Activated T-cell treated with anti-CD3 and anti-CD28 coated beads, Interleukin-2, amount 50 U/mL, for 72 hours (primary cell): ENCODE results near the gene GLI3. TPM values are rescaled to one million over a fixed set of nuclear protein-coding genes. Genes with fewer than 3 reads are reported as not detected.

Experiments used
- ATAC-seq, 2 donors: fragments of 150-1000 bp; cut with Tn5 transposase; replicated peaks in 1 of 2; 2 replicates each; pipeline ENCODE4 v1.10.0; 2021; ENCODE audit warnings: moderate library complexity in 2 of 2, mild to moderate bottlenecking in 1 of 2
- DNase-seq, 2 donors: peaks; one replicate each; pipeline ENCODE4 v3.0.0; 2021 to 2022; ENCODE audit warnings: mixed read lengths in 1 of 2
- H3K27ac Mint-ChIP-seq: one replicate; pipeline ENCODE4 v1.8.0; 2022; ENCODE audit warnings: mild to moderate bottlenecking, moderate library complexity, mixed read lengths
- H3K27me3 Mint-ChIP-seq: one replicate; pipeline ENCODE4 v1.8.0; 2022; ENCODE audit warnings: low read depth, mixed read lengths
- H3K36me3 Mint-ChIP-seq, 2 donors: one replicate each; pipeline ENCODE4 v1.8.0; 2022; ENCODE audit warnings: mixed read lengths in 2 of 2, mild to moderate bottlenecking in 1 of 2; ENCODE audit not compliant: insufficient read depth in 2 of 2
- H3K4me1 Mint-ChIP-seq: one replicate; pipeline ENCODE4 v1.8.0; 2022; ENCODE audit warnings: low read depth, mixed read lengths
- H3K4me3 Mint-ChIP-seq, 2 donors: one replicate each; pipeline ENCODE4 v1.8.0; 2022; ENCODE audit warnings: mild to moderate bottlenecking in 2 of 2, mixed read lengths in 2 of 2, moderate library complexity in 2 of 2
- H3K9me3 Mint-ChIP-seq, 2 donors: one replicate each; pipeline ENCODE4 v1.8.0; 2022; ENCODE audit warnings: mixed read lengths in 2 of 2
- total RNA-seq, 2 donors: library from RNA; stranded (reverse); gene quantifications; one replicate each; pipeline ENCODE4 v1.2.3, GENCODE V29; 2022

The GLI3 gene
- total RNA-seq, 2 donors from 2014 or later = 0.29 to 0.51 TPM

DNA sequence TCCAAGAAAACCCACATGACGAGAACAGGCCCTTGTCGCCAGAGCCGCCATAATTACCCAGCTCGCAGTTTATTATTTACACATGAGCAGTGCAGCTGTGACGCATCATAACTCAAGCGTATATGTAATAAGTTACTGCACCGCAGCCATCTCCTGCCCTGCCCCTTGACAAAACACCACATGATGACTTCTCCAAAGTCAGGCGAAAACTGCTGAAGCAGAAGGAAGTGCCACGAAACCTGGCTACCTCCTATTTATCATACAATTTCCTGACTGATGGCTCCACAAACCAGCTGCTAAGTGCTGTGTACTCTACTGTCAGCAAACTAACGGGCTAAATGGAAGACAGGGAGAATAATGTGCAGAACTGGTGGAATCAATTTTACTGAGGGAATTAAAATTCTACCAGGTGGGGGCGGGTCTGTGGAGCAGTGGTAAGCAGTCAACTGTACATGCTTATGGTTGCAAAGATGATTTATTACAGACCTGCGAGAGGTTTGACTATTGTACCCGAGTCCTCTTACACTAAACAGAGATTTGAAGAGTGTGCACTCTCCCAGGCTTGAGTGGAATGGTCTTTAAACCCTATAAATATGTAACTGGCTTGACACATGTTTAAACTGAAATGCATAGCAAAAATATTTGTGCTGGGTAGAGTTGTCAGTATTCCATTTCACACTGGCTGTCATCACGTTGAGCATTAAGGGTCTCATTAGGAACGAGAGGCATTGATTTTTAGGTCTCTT is 156.0 kb downstream of the GLI3 start:
- no peaks in the 10 kb centered on the region for H3K4me1 Mint-ChIP-seq
- no peak overlapping the region for H3K4me3 Mint-ChIP-seq
- H3K36me3 Mint-ChIP-seq = no peaks in the 10 kb centered on the region
- H3K27ac Mint-ChIP-seq = no peak overlapping the region
- peaks cover 5% of the 10 kb centered on the region for H3K27me3 Mint-ChIP-seq
- H3K9me3 Mint-ChIP-seq = no peaks in the 10 kb centered on the region
- DNase-seq = no peak
- ATAC-seq = no peak

DNA sequence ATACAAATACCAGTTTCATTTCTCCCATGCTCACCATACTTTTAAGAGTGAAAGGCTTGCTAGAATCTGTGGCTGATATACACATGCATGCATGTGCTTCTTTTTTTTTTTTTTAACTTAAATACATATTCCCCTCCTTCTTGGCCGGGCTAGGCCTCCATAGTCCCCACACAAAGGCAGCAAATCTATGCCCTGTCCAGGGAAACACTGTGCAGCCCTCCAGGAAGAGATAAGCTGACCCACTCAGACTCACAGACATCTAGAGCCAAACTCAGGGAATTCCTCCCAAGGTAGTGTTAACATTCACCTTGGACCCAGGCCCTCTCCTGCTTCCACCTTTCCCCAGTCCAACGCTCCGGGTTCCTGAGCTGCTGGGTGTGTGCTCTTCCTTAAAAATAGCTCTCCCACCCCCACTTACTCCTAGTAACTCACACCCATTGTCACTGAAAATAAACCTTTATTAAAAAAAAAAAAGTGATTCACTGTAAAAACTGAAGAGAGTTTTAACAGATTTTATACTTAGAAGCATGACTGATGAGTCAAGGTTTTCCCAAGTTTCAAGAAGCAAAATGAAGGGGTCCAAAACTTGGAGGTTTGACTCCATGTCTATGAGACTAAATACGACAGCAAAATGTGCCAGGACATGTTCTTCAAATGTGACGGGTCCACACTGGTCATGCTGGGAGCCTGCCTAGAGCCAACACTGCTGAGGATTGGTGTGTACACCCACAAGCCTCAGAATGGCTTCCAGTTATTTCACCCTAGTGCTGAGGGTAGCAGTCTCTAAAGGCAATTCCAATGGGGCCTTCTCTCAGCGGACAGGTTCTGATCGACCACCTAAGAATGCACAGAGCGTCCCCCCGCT is 159.5 kb downstream of the GLI3 start:
- Mint-ChIP-seq H3K4me1 (no peaks in the 10 kb centered on the region), H3K4me3 (no peak overlapping the region), H3K36me3 (no peaks in the 10 kb centered on the region), H3K27ac (no peak overlapping the region), H3K9me3 (no peaks in the 10 kb centered on the region), H3K27me3 (peaks cover 5% of the 10 kb centered on the region)
- no peak for DNase-seq
- no peak for ATAC-seq

DNA sequence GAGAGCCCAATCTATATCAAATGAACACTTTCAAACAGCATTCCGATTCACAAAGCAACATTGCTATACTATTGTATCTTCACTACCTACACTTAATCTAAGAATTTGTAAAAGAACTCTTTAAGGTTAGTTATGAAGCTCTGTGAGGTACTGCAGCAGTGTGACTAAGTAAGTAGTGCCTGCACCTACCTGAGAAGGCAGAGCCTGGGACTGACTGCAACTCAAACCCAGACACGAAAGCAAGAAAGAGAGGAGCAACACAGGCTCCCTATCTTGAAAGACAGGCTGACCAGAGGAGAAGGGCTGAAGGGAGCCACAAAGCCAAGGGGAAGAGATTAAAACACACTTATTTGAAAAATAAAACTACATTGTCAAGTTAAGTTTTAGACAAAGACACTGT is 160.1 kb downstream of the GLI3 start:
- Mint-ChIP-seq H3K27ac (no peak overlapping the region), H3K4me3 (no peak overlapping the region), H3K9me3 (no peaks in the 10 kb centered on the region), H3K36me3 (no peaks in the 10 kb centered on the region), H3K27me3 (peaks cover 5% of the 10 kb centered on the region), H3K4me1 (no peaks in the 10 kb centered on the region)
- ATAC-seq = no peak
- DNase-seq = no peak

DNA sequence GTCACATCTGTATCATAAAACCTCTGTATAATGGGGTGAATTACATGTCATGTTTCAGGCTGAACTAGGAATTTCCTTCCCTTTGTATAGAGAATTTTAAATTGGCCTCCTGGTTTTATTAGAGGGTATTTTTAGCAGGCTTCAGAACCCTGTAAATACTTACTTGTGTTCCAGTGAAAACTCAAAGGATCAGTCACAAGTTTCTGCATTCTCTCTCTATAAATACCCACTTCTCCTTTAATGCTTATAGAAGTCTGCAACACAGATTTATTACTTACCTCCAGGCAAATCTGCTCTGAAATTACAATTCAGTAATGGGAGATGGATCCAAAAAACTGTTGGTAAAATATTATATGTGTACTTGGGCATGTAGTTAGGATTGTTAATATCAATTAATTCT is 161.6 kb downstream of the GLI3 start:
- H3K4me3 Mint-ChIP-seq = no peak overlapping the region

DNA sequence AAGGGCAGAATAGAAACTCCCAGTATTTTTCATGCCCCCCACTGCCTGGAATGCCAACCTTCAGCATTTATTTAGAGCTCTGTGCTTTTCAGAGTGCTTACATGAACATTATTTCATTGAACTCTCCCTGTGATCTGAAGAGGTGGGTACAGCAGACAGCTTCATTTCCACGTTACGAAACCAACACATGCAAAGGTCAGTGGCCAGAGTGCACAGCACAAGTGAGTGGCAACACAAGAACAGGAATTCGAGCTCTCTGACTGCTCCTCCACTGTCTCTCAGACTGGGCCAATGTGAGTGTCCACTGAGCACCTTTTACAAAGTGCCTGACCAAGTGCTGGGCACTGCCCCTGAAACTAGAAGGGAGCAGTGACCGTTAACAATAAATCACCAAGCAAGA is 162.9 kb downstream of the GLI3 start:
- ATAC-seq = no peak
- H3K27ac Mint-ChIP-seq = no peak overlapping the region
- no peak for DNase-seq
- H3K4me3 Mint-ChIP-seq = no peak overlapping the region
- no peaks in the 10 kb centered on the region for H3K27me3 Mint-ChIP-seq
- no peaks in the 10 kb centered on the region for H3K9me3 Mint-ChIP-seq
- H3K36me3 Mint-ChIP-seq = no peaks in the 10 kb centered on the region
- no peaks in the 10 kb centered on the region for H3K4me1 Mint-ChIP-seq

More for the DNA sequence above, 161.6 kb downstream of the GLI3 start:
- peaks cover 5% of the 10 kb centered on the region for H3K27me3 Mint-ChIP-seq
- ATAC-seq (no peak), DNase-seq (no peak)
- no peaks in the 10 kb centered on the region for H3K9me3 Mint-ChIP-seq
- H3K27ac Mint-ChIP-seq = no peak overlapping the region
- H3K36me3 Mint-ChIP-seq = no peaks in the 10 kb centered on the region
- no peaks in the 10 kb centered on the region for H3K4me1 Mint-ChIP-seq

DNA sequence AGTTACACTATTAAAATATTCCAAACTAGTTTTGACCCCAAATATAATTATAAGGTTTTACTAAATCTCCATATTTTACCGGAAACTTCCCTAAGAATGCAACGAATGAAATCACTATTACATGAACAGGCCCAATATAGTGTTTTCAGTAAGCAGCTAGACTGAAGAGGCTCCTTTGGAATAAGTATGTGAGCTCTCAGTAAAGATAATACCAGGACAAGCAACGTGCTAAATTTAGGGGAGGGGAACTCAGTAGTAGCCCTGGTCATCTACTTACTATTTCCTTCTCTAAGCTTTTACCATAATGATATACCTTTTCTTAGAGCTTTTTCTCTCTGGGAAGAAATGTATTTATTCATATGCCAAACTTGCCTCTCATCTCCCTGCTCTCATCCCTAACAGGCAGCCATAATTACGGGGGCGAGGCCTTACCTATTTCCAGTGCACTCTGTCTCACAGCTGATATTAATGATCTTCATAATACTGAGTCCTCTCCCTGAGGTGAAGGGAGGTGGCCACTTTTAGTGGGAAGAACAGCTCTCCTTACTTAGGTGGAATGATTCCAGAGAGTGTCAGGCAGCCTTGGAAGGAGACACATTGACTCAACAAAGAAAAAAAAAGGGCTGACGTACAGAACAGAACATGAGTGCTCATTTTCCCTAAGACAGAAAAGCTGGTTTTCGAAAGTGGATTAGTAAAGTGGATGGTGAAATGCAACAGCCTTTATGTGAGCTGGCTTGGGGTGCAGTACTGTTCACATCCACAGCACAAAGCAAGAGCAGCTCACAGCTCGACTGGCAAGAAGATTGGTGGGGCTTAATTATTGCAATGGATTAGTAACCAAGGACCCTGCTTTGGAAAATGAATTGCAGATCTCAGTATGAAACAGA is 165.4 kb downstream of the GLI3 start:
- no peaks in the 10 kb centered on the region for H3K36me3 Mint-ChIP-seq
- H3K9me3 Mint-ChIP-seq = no peaks in the 10 kb centered on the region
- no peak overlapping the region for H3K4me3 Mint-ChIP-seq
- no peak for ATAC-seq
- H3K4me1 Mint-ChIP-seq = no peaks in the 10 kb centered on the region
- no peaks in the 10 kb centered on the region for H3K27me3 Mint-ChIP-seq
- no peak overlapping the region for H3K27ac Mint-ChIP-seq
- no peak for DNase-seq

DNA sequence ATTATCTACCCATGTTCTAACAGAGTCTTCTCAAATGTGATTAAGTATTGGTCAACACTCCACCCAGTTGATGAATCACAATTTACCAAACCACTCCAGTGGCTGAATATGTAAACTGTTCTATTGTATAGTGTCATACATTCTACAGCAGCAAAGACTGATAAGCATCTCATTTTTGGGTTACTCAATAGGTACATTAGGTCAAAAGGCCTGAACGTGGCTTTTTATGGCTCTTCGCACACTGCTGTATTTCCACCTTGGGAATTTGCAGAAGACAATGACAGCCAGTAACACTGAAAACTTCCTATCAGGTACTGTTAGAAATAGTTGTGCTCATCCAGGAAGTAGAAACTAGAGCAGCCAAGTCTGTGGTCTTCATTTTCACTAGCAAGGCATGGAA is 166.9 kb downstream of the GLI3 start:
- no peak overlapping the region for H3K27ac Mint-ChIP-seq
- ATAC-seq (no peak), DNase-seq (no peak)
- no peaks in the 10 kb centered on the region for H3K4me1 Mint-ChIP-seq
- H3K36me3 Mint-ChIP-seq = no peaks in the 10 kb centered on the region
- no peaks in the 10 kb centered on the region for H3K9me3 Mint-ChIP-seq
- H3K4me3 Mint-ChIP-seq = no peak overlapping the region
- H3K27me3 Mint-ChIP-seq = no peaks in the 10 kb centered on the region

DNA sequence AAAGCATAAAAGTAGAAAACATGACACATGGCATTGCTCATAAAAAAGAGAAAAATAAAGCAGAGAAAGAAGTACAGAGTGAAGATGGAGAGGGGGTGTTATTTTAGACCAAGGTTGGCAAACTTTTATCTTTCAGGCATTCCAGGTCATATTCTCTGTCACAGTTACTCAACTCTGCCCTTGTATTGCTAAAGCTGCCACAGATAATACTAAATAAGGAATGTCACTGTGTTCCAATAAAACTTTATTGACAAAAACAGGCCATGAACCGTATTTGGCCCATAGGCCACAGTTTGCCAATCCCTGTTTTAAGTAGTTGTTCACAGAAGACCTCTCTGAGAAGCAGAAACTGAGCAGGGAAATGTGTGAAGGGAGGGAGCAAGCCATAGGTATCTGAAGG is 167.4 kb downstream of the GLI3 start:
- ATAC-seq = no peak
- no peaks in the 10 kb centered on the region for H3K36me3 Mint-ChIP-seq
- H3K9me3 Mint-ChIP-seq = no peaks in the 10 kb centered on the region
- H3K4me1 Mint-ChIP-seq = no peaks in the 10 kb centered on the region
- H3K27me3 Mint-ChIP-seq = no peaks in the 10 kb centered on the region
- no peak overlapping the region for H3K27ac Mint-ChIP-seq
- DNase-seq = no peak
- H3K4me3 Mint-ChIP-seq = no peak overlapping the region

DNA sequence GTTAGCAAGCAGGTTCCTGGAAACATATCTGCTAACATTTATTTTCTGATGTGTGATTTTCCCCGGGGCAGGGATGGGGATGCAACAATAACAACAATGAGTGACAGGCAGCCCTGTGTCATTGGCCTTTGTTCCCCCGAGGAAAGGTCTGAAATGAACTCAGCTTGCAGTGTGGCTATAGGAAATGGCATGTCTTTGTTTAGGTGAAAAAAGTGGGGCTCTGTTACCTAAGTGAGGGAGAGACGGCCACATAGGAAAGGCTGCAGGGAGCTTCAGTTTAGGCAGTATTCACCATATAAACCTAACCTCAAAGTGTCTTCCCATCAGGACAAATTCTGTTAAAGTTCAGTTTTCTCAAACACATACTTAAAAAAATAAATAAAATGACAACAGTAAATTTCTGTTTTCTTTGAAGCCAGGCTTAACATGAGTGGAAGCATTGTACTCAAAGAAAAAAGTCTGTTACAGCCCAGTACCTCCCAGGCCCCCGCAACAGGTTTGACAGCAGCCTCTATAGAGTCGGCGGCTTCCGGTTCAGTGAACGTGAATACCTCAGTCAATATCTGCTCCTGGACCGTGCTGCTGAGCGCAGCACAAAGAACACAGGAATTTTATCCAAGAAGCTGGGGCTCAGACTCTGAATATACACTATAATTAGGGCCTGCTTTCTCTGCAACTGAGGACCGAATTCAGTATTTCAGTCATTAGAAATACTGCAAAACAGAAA is 168.3 kb downstream of the GLI3 start:
- H3K4me1 Mint-ChIP-seq = no peaks in the 10 kb centered on the region
- H3K27ac Mint-ChIP-seq = no peak overlapping the region
- ATAC-seq (no peak), DNase-seq (no peak)
- no peaks in the 10 kb centered on the region for H3K36me3 Mint-ChIP-seq
- H3K27me3 Mint-ChIP-seq = no peaks in the 10 kb centered on the region
- H3K4me3 Mint-ChIP-seq = no peak overlapping the region
- H3K9me3 Mint-ChIP-seq = no peaks in the 10 kb centered on the region

DNA sequence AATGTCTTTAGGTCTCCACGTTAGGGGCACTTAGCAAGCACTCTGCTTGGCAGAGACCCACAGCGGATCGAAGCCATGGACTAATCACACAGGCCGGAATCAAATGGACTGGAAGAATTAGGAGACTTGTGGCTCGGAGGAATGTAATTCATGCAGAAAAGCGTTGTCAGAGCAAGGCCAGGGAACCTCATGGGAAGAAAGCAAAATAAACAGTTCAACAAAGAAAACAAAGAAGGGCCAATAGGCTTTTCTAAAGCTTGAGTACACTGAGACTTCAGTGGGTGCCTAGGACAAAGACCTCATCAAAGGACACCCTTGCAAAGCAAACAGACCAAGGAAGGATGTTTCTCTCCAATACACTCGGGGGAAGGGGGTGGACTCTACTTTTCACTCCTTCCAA is 171.1 kb downstream of the GLI3 start:
- Mint-ChIP-seq H3K4me3 (no peak overlapping the region), H3K4me1 (no peaks in the 10 kb centered on the region), H3K36me3 (no peaks in the 10 kb centered on the region), H3K27ac (no peak overlapping the region), H3K27me3 (no peaks in the 10 kb centered on the region), H3K9me3 (no peaks in the 10 kb centered on the region)
- ATAC-seq = no peak
- no peak for DNase-seq

DNA sequence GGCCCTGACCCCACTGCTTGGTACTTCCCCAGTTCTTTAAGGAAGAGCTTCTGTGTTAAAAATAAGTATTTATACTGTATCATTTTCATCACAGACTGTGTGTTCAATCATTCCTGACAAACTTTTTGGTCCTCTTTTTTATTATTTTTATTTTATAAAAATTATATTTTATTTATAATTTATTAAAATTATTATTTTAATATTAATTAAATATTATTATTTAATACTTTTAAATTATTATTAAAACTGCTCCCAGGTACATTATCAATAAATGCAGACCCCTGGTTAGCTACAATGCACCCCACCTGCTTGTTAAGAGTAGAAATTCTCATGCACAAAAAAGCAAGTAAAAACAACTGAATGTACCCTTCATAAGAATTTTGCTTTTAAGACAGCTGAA is 172.0 kb downstream of the GLI3 start:
- no peak overlapping the region for H3K27ac Mint-ChIP-seq
- H3K27me3 Mint-ChIP-seq = no peaks in the 10 kb centered on the region
- no peak overlapping the region for H3K4me3 Mint-ChIP-seq
- DNase-seq (no peak), ATAC-seq (no peak)
- H3K36me3 Mint-ChIP-seq = no peaks in the 10 kb centered on the region
- H3K4me1 Mint-ChIP-seq = no peaks in the 10 kb centered on the region
- H3K9me3 Mint-ChIP-seq = no peaks in the 10 kb centered on the region

DNA sequence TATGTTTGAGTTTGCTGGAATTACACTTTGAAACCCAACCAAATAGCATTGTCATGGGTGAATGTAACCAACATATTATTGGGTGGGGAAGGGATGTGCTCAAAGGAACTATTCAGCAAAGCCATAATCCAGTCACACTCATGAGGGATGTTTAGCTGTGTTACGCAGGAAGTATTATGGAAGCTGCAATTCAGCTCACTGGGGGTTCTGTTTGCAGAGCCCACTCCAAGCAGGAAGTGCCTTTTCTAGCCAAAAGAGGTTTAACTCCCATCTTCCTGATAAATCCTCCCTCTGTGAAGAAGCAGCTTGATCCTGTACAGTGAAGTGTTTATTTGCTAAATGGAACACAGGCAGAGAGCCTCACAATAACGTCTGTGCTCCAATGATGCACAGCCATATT is 172.5 kb downstream of the GLI3 start:
- DNase-seq (no peak), ATAC-seq (no peak)
- H3K27me3 Mint-ChIP-seq = no peaks in the 10 kb centered on the region

More for the DNA sequence above, 172.5 kb downstream of the GLI3 start:
- no peak overlapping the region for H3K4me3 Mint-ChIP-seq
- no peaks in the 10 kb centered on the region for H3K4me1 Mint-ChIP-seq
- H3K27ac Mint-ChIP-seq = no peak overlapping the region
- H3K36me3 Mint-ChIP-seq = no peaks in the 10 kb centered on the region
- no peaks in the 10 kb centered on the region for H3K9me3 Mint-ChIP-seq
